ENCODE measurements around the gene PRXL2C. TPM values are rescaled to one million over a fixed set of nuclear protein-coding genes. Genes with fewer than 3 reads are reported as not detected.

The PRXL2C gene
- total RNA-seq, 3 donors from 2014 or later (not counting 1 experiment from before 2014, with no cell fraction given), result 20.8 to 27.0 (median 22.1) TPM

- intact Hi-C loops (cut with micrococcal nuclease), result no loop called here
- Mint-ChIP-seq H3K27me3 (ENCODE audit: low read depth in 2 of 2) (peaks cover under 1 to 3% of the 10 kb centered on the region in 2 donors), H3K4me3 (no peak overlapping the region), H3K4me1 (no peaks in the 10 kb centered on the region), H3K36me3 (no peaks in the 10 kb centered on the region), H3K27ac (no peak overlapping the region), H3K9me3 (no peaks in the 10 kb centered on the region)
- no peaks in the 10 kb centered on the region for H3K9me3 ChIP-seq (ENCODE audit: control insufficient read depth, insufficient read depth, low read length)
- H3K27ac ChIP-seq (ENCODE audit: low read length), result no peak overlapping the region
- ATAC-seq (no peak), DNase-seq (no peak)
- H3K4me1 ChIP-seq (ENCODE audit: control insufficient read depth, insufficient read depth, low read length), result no peaks in the 10 kb centered on the region
- 95% methylated on average over 20 of the region's 20 CpGs for WGBS (ENCODE audit: insufficient coverage)
- no peaks in the 10 kb centered on the region for H3K36me3 ChIP-seq (ENCODE audit: control insufficient read depth, insufficient read depth, low read length)
- no peak for TF ChIP-seq CTCF (IDR thresholded peaks at IDR 0.05)
- no peaks in the 10 kb centered on the region for H3K27me3 ChIP-seq (ENCODE audit: control insufficient read depth, insufficient read depth, low read length)
- H3K4me3 ChIP-seq (ENCODE audit: low read length), result no peak overlapping the region
These were observed 8.5 kb upstream of the PRXL2C start for GRCh38 chr9:96663506-96664120.

GRCh38 chr9:96661711-96662110 lies 6.6 kb upstream of the PRXL2C start:
- intact Hi-C loops (cut with micrococcal nuclease), result no loop called here
- no peak overlapping the region for H3K4me3 Mint-ChIP-seq
- WGBS (ENCODE audit: insufficient coverage), result 88% methylated on average over 4 of the region's 4 CpGs
- no peak overlapping the region for H3K27ac Mint-ChIP-seq
- Histone ChIP-seq H3K4me1 (ENCODE audit: control insufficient read depth, insufficient read depth, low read length) (no peaks in the 10 kb centered on the region), H3K9me3 (ENCODE audit: control insufficient read depth, insufficient read depth, low read length) (no peaks in the 10 kb centered on the region), H3K27me3 (ENCODE audit: control insufficient read depth, insufficient read depth, low read length) (no peaks in the 10 kb centered on the region), H3K36me3 (ENCODE audit: control insufficient read depth, insufficient read depth, low read length) (no peaks in the 10 kb centered on the region), H3K27ac (ENCODE audit: low read length) (no peak overlapping the region), H3K4me3 (ENCODE audit: low read length) (no peak overlapping the region)
- H3K36me3 Mint-ChIP-seq, result no peaks in the 10 kb centered on the region
- no peaks in the 10 kb centered on the region for H3K4me1 Mint-ChIP-seq
- DNase-seq (no peak), ATAC-seq (no peak)
- no peaks in the 10 kb centered on the region for H3K9me3 Mint-ChIP-seq
- H3K27me3 Mint-ChIP-seq (ENCODE audit: low read depth in 2 of 2), result peaks cover 6 to 8% of the 10 kb centered on the region in 2 donors
- no peak for TF ChIP-seq CTCF (IDR thresholded peaks at IDR 0.05)

- no peak overlapping the region for H3K27ac Mint-ChIP-seq
- 94% methylated on average over 7 of the region's 7 CpGs for WGBS (ENCODE audit: insufficient coverage)
- Histone ChIP-seq H3K27me3 (ENCODE audit: control insufficient read depth, insufficient read depth, low read length) (no peaks in the 10 kb centered on the region), H3K9me3 (ENCODE audit: control insufficient read depth, insufficient read depth, low read length) (no peaks in the 10 kb centered on the region), H3K36me3 (ENCODE audit: control insufficient read depth, insufficient read depth, low read length) (no peaks in the 10 kb centered on the region), H3K4me3 (ENCODE audit: low read length) (no peak overlapping the region), H3K4me1 (ENCODE audit: control insufficient read depth, insufficient read depth, low read length) (peaks cover 6% of the 10 kb centered on the region), H3K27ac (ENCODE audit: low read length) (no peak overlapping the region)
- intact Hi-C loops (cut with micrococcal nuclease), result no loop called here
- H3K4me3 Mint-ChIP-seq, result no peak overlapping the region
- ATAC-seq, result no peak
- peaks cover 6 to 8% of the 10 kb centered on the region in 2 donors for H3K27me3 Mint-ChIP-seq (ENCODE audit: low read depth in 2 of 2)
- H3K36me3 Mint-ChIP-seq, result no peaks in the 10 kb centered on the region
- TF ChIP-seq CTCF (IDR thresholded peaks at IDR 0.05), result no peak
- no peak for DNase-seq
- peaks cover 4% of the 10 kb centered on the region in 2 donors for H3K4me1 Mint-ChIP-seq
- no peaks in the 10 kb centered on the region for H3K9me3 Mint-ChIP-seq
These were observed 5.7 kb upstream of the PRXL2C start for GRCh38 chr9:96660692-96661248.

Data from natural killer cell (primary cell).